ENCODE measurements around the gene PTMS.

DNA sequence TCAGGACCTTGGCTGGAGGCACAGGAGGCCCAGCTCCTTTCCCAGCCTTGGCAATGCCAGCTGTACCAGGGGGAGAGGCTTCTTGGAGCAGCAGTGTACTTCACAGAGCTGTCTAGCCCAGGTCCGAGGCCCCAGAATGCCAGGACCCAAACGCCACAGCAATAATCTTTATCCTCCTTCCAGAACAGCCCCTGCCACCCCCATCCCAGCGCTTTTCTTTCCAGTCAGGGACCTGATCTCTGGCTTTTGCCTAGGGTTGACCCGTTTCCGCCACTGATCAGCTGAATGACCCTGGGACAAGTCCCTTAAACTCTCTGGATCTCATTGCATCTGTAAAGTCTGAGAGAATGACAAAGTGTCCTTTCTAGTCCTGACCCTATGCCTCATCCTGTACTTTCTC lies 11.2 kb downstream of the PTMS start:
- TF ChIP-seq, protein P1, sequence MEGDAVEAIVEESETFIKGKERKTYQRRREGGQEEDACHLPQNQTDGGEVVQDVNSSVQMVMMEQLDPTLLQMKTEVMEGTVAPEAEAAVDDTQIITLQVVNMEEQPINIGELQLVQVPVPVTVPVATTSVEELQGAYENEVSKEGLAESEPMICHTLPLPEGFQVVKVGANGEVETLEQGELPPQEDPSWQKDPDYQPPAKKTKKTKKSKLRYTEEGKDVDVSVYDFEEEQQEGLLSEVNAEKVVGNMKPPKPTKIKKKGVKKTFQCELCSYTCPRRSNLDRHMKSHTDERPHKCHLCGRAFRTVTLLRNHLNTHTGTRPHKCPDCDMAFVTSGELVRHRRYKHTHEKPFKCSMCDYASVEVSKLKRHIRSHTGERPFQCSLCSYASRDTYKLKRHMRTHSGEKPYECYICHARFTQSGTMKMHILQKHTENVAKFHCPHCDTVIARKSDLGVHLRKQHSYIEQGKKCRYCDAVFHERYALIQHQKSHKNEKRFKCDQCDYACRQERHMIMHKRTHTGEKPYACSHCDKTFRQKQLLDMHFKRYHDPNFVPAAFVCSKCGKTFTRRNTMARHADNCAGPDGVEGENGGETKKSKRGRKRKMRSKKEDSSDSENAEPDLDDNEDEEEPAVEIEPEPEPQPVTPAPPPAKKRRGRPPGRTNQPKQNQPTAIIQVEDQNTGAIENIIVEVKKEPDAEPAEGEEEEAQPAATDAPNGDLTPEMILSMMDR (conservative IDR thresholded peaks at IDR 0.05; ENCODE audit: low read length): no peak
- TF ChIP-seq EZH2phosphoT487 (IDR thresholded peaks at IDR 0.05; ENCODE audit: borderline replicate concordance, low read depth, low read length): no peak
